Hematopoietic multipotent progenitor cell treated with erythropoietin and hydrocortisone succinate and interleukin-3 and kit ligand, for 17 days (in vitro differentiated cells): ENCODE measurements around the gene TEF.

Source experiments
- DNase-seq: peaks from one replicate; pipeline ENCODE4 v3.0.0-alpha.2; 2015; ENCODE audit warnings: low spot score

The TEF gene

GRCh38 chr22:41381329-41382097 lies at the start of gene TEF:
TEF (plus strand) TSS chr22:41381942; CDS start chr22:41382045, 103 bp downstream.
- DNase-seq, result peak; percentile 91

GRCh38 chr22:41332217-41332939 lies 49.4 kb upstream of the TEF start:
- no peak for DNase-seq

- no peak for DNase-seq
Observed at GRCh38 chr22:41333806-41334205, 47.9 kb upstream of the TEF start.

GRCh38 chr22:41334215-41334614 lies 47.5 kb upstream of the TEF start:
- no peak for DNase-seq

GRCh38 chr22:41334951-41335635 lies 46.6 kb upstream of the TEF start:
- DNase-seq, result no peak

GRCh38 chr22:41338614-41339212 lies 43.0 kb upstream of the TEF start:
- no peak for DNase-seq

- DNase-seq, result no peak
Observed at GRCh38 chr22:41339823-41340222, 41.9 kb upstream of the TEF start.

- DNase-seq, result no peak
Observed at GRCh38 chr22:41340357-41340756, 41.4 kb upstream of the TEF start.

- no peak for DNase-seq
Observed at GRCh38 chr22:41341012-41341411, 40.7 kb upstream of the TEF start.

GRCh38 chr22:41341990-41342389 lies 39.8 kb upstream of the TEF start:
- no peak for DNase-seq

GRCh38 chr22:41343300-41343699 lies 38.4 kb upstream of the TEF start:
- DNase-seq, result no peak

GRCh38 chr22:41343717-41344116 lies 38.0 kb upstream of the TEF start:
- no peak for DNase-seq

GRCh38 chr22:41344189-41344788 lies 37.5 kb upstream of the TEF start:
- DNase-seq, result no peak

- DNase-seq, result no peak
Observed at GRCh38 chr22:41345807-41346335, 35.9 kb upstream of the TEF start.

- no peak for DNase-seq
Observed at GRCh38 chr22:41347066-41347859, 34.5 kb upstream of the TEF start.

GRCh38 chr22:41348964-41349484 lies 32.7 kb upstream of the TEF start:
- no peak for DNase-seq

GRCh38 chr22:41350087-41350486 lies 31.7 kb upstream of the TEF start:
- no peak for DNase-seq

- no peak for DNase-seq
Observed at GRCh38 chr22:41351011-41351410, 30.7 kb upstream of the TEF start.

GRCh38 chr22:41352058-41352457 lies 29.7 kb upstream of the TEF start:
- DNase-seq, result no peak

- no peak for DNase-seq
Observed at GRCh38 chr22:41353862-41354575, 27.7 kb upstream of the TEF start.
